K562 (cell line): ENCODE measurements around the gene SF3B3.

Source experiments
- EP300 ChIP-seq: IDR thresholded peaks from 2 replicates; pipeline ENCODE4 v1.6.1; 2012; ENCODE audit warnings: low read length, improper control_type of control experiment
- EZH2 ChIP-seq: IDR thresholded peaks from 2 replicates; pipeline ENCODE4 v1.6.1; 2012; ENCODE audit warnings: low read depth, mild to moderate bottlenecking, inconsistent platforms, low read length, borderline replicate concordance
- MAFK ChIP-seq: IDR thresholded peaks from 2 replicates; pipeline ENCODE4 v1.6.1; 2011; ENCODE audit warnings: low read length, improper control_type of control experiment
- NR2C2 ChIP-seq, 2 experiments: fragments of 200-800 bp in 1 of 2; sonication (Bioruptor generic) in 1 of 2; sonication (generic) in 1 of 2; formaldehyde crosslinking in 1 of 2; IDR thresholded peaks; 2 replicates each; pipeline versions ENCODE4 v1.6.1 to v1.8.0; 2016 to 2022; ENCODE audit warnings: mild to moderate bottlenecking in 1 of 2, missing compliant biosample characterization in 1 of 2, missing genetic modification characterization in 1 of 2, missing genetic modification reagents in 1 of 2
- NRF1 ChIP-seq, 2 experiments: fragments of 450-650 bp; IDR thresholded peaks in 1 of 2; conservative IDR thresholded peaks in 1 of 2; 2 replicates each; pipeline ENCODE4 v1.6.1; 2014; ENCODE audit warnings: mild to moderate bottlenecking in 2 of 2
- POLR2AphosphoS2 ChIP-seq: IDR thresholded peaks from 2 replicates; pipeline ENCODE4 v1.6.1; 2012; ENCODE audit warnings: low read length, improper control_type of control experiment
- SMARCE1 ChIP-seq: fragments of 450-650 bp; IDR thresholded peaks from 2 replicates; pipeline ENCODE4 v1.7.1; 2016; ENCODE audit warnings: mild to moderate bottlenecking
- ZBTB7A ChIP-seq: IDR thresholded peaks from 2 replicates; pipeline ENCODE4 v1.6.1; 2011; ENCODE audit warnings: low read depth, mild to moderate bottlenecking, low read length, moderate library complexity, borderline replicate concordance; ENCODE audit not compliant: control insufficient read depth
- ZEB2 ChIP-seq: fragments of 450-650 bp; IDR thresholded peaks from 2 replicates; pipeline ENCODE4 v1.6.1; 2016
- TF ChIP-seq, protein P1 (sequence below), 2 experiments: fragments of 450-650 bp; formaldehyde crosslinking in 1 of 2; IDR thresholded peaks; 2 replicates each; pipeline versions ENCODE4 v1.4.0 to v1.6.1; 2014 to 2020; ENCODE audit warnings: mild to moderate bottlenecking in 2 of 2, borderline replicate concordance in 1 of 2, low read depth in 1 of 2
- TF ChIP-seq, protein P2 (sequence below), 3 experiments: IDR thresholded peaks in 2 of 3; conservative IDR thresholded peaks in 1 of 3; 2 replicates each; pipeline ENCODE4 v1.5.1; 2011 to 2012; ENCODE audit warnings: low read length in 3 of 3, mild to moderate bottlenecking in 3 of 3, control low read depth in 2 of 3, improper control_type of control experiment in 1 of 3, inconsistent platforms in 1 of 3, low read depth in 1 of 3, mixed read lengths in 1 of 3, moderate library complexity in 1 of 3; ENCODE audit not compliant: insufficient read depth in 2 of 3
- TF ChIP-seq, protein P3 (sequence below): fragments of 250-450 bp; sonication (Bioruptor Pico); IDR thresholded peaks from 2 replicates; pipeline ENCODE4 v1.4.0; 2020; ENCODE audit warnings: mild to moderate bottlenecking, moderate library complexity, borderline replicate concordance
- TF ChIP-seq, protein P4 (sequence below): fragments of 250-450 bp; sonication (Bioruptor Pico); IDR thresholded peaks from 2 replicates; pipeline ENCODE4 v1.5.0; 2020; ENCODE audit warnings: mild to moderate bottlenecking, borderline replicate concordance

DNA sequence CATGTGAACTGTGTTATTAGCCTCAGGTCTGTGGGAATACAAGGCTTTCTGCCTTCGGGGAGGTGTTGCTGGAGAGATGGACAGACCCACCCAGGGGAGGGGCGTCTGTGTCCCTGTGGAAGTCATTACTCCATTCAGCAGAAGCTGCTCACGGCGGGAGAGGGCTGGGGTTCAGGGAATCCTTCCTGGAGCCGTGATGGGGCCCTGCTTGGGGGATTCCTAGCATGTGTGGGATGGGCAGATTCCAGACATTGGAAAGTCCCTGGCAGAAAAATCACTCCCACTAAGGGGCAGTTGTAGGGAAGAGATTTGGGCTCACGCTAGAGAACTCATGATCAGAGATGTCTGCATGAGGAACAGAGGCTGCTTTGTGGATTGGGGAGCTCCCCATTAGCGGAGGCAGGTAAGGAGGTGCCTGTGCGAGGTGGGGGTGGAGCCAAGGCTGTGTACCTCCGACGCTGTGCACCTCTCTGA is 66.4 kb downstream of the SF3B3 start:
- TF ChIP-seq MAFK: no peak
- no peak for TF ChIP-seq ZEB2
- no peak for TF ChIP-seq SMARCE1
- TF ChIP-seq, protein P1, sequence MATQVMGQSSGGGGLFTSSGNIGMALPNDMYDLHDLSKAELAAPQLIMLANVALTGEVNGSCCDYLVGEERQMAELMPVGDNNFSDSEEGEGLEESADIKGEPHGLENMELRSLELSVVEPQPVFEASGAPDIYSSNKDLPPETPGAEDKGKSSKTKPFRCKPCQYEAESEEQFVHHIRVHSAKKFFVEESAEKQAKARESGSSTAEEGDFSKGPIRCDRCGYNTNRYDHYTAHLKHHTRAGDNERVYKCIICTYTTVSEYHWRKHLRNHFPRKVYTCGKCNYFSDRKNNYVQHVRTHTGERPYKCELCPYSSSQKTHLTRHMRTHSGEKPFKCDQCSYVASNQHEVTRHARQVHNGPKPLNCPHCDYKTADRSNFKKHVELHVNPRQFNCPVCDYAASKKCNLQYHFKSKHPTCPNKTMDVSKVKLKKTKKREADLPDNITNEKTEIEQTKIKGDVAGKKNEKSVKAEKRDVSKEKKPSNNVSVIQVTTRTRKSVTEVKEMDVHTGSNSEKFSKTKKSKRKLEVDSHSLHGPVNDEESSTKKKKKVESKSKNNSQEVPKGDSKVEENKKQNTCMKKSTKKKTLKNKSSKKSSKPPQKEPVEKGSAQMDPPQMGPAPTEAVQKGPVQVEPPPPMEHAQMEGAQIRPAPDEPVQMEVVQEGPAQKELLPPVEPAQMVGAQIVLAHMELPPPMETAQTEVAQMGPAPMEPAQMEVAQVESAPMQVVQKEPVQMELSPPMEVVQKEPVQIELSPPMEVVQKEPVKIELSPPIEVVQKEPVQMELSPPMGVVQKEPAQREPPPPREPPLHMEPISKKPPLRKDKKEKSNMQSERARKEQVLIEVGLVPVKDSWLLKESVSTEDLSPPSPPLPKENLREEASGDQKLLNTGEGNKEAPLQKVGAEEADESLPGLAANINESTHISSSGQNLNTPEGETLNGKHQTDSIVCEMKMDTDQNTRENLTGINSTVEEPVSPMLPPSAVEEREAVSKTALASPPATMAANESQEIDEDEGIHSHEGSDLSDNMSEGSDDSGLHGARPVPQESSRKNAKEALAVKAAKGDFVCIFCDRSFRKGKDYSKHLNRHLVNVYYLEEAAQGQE (IDR thresholded peaks at IDR 0.05; ENCODE audit: borderline replicate concordance): no peak
- TF ChIP-seq, protein P1 (CRISPR knock-in tag; IDR thresholded peaks at IDR 0.05; ENCODE audit: low read depth): no peak
- TF ChIP-seq ZBTB7A: no peak
- no peak for TF ChIP-seq EZH2
- TF ChIP-seq, protein P2, sequence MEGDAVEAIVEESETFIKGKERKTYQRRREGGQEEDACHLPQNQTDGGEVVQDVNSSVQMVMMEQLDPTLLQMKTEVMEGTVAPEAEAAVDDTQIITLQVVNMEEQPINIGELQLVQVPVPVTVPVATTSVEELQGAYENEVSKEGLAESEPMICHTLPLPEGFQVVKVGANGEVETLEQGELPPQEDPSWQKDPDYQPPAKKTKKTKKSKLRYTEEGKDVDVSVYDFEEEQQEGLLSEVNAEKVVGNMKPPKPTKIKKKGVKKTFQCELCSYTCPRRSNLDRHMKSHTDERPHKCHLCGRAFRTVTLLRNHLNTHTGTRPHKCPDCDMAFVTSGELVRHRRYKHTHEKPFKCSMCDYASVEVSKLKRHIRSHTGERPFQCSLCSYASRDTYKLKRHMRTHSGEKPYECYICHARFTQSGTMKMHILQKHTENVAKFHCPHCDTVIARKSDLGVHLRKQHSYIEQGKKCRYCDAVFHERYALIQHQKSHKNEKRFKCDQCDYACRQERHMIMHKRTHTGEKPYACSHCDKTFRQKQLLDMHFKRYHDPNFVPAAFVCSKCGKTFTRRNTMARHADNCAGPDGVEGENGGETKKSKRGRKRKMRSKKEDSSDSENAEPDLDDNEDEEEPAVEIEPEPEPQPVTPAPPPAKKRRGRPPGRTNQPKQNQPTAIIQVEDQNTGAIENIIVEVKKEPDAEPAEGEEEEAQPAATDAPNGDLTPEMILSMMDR (IDR thresholded peaks at IDR 0.05 in 2 of 3, conservative IDR thresholded peaks at IDR 0.05 in 1 of 3; ENCODE audit: insufficient read depth in 2 of 3, low read depth in 1 of 3, low read length in 3 of 3): no peak
- TF ChIP-seq NR2C2 (CRISPR knock-in tag; IDR thresholded peaks at IDR 0.05): no peak
- TF ChIP-seq NR2C2 (tag; IDR thresholded peaks at IDR 0.05): no peak
- no peak for TF ChIP-seq NRF1 (conservative IDR thresholded peaks at IDR 0.05 in 1 of 2, IDR thresholded peaks at IDR 0.05 in 1 of 2)
- TF ChIP-seq, protein P3, sequence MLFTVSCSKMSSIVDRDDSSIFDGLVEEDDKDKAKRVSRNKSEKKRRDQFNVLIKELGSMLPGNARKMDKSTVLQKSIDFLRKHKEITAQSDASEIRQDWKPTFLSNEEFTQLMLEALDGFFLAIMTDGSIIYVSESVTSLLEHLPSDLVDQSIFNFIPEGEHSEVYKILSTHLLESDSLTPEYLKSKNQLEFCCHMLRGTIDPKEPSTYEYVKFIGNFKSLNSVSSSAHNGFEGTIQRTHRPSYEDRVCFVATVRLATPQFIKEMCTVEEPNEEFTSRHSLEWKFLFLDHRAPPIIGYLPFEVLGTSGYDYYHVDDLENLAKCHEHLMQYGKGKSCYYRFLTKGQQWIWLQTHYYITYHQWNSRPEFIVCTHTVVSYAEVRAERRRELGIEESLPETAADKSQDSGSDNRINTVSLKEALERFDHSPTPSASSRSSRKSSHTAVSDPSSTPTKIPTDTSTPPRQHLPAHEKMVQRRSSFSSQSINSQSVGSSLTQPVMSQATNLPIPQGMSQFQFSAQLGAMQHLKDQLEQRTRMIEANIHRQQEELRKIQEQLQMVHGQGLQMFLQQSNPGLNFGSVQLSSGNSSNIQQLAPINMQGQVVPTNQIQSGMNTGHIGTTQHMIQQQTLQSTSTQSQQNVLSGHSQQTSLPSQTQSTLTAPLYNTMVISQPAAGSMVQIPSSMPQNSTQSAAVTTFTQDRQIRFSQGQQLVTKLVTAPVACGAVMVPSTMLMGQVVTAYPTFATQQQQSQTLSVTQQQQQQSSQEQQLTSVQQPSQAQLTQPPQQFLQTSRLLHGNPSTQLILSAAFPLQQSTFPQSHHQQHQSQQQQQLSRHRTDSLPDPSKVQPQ: no peak
- TF ChIP-seq, protein P4, sequence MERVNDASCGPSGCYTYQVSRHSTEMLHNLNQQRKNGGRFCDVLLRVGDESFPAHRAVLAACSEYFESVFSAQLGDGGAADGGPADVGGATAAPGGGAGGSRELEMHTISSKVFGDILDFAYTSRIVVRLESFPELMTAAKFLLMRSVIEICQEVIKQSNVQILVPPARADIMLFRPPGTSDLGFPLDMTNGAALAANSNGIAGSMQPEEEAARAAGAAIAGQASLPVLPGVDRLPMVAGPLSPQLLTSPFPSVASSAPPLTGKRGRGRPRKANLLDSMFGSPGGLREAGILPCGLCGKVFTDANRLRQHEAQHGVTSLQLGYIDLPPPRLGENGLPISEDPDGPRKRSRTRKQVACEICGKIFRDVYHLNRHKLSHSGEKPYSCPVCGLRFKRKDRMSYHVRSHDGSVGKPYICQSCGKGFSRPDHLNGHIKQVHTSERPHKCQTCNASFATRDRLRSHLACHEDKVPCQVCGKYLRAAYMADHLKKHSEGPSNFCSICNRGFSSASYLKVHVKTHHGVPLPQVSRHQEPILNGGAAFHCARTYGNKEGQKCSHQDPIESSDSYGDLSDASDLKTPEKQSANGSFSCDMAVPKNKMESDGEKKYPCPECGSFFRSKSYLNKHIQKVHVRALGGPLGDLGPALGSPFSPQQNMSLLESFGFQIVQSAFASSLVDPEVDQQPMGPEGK (CRISPR knock-in tag): no peak
- TF ChIP-seq EP300: no peak
- no peak for TF ChIP-seq POLR2AphosphoS2
